ENCODE measurements around the gene GNB1.

- TF ChIP-seq POLR2A (IDR thresholded peaks at IDR 0.05) (no peak), POLR2AphosphoS5 (IDR thresholded peaks at IDR 0.05; ENCODE audit: insufficient read depth in 1 of 2, low read depth in 1 of 2) (no peak)
- TF ChIP-seq, protein P1, sequence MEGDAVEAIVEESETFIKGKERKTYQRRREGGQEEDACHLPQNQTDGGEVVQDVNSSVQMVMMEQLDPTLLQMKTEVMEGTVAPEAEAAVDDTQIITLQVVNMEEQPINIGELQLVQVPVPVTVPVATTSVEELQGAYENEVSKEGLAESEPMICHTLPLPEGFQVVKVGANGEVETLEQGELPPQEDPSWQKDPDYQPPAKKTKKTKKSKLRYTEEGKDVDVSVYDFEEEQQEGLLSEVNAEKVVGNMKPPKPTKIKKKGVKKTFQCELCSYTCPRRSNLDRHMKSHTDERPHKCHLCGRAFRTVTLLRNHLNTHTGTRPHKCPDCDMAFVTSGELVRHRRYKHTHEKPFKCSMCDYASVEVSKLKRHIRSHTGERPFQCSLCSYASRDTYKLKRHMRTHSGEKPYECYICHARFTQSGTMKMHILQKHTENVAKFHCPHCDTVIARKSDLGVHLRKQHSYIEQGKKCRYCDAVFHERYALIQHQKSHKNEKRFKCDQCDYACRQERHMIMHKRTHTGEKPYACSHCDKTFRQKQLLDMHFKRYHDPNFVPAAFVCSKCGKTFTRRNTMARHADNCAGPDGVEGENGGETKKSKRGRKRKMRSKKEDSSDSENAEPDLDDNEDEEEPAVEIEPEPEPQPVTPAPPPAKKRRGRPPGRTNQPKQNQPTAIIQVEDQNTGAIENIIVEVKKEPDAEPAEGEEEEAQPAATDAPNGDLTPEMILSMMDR (IDR thresholded peaks at IDR 0.05): no peak
Observed at GRCh38 chr1:1819762-1820161, 71.1 kb downstream of the GNB1 start.

Data from vagina (tissue), 2 donors.